ENCODE measurements around the gene HOXD1. TPM values are rescaled to one million over a fixed set of nuclear protein-coding genes. Genes with fewer than 3 reads are reported as not detected.

HOXD1 gene
- total RNA-seq, 5 donors from 2014 or later (not counting 1 experiment from before 2014, with no cell fraction given), result not detected

DNA sequence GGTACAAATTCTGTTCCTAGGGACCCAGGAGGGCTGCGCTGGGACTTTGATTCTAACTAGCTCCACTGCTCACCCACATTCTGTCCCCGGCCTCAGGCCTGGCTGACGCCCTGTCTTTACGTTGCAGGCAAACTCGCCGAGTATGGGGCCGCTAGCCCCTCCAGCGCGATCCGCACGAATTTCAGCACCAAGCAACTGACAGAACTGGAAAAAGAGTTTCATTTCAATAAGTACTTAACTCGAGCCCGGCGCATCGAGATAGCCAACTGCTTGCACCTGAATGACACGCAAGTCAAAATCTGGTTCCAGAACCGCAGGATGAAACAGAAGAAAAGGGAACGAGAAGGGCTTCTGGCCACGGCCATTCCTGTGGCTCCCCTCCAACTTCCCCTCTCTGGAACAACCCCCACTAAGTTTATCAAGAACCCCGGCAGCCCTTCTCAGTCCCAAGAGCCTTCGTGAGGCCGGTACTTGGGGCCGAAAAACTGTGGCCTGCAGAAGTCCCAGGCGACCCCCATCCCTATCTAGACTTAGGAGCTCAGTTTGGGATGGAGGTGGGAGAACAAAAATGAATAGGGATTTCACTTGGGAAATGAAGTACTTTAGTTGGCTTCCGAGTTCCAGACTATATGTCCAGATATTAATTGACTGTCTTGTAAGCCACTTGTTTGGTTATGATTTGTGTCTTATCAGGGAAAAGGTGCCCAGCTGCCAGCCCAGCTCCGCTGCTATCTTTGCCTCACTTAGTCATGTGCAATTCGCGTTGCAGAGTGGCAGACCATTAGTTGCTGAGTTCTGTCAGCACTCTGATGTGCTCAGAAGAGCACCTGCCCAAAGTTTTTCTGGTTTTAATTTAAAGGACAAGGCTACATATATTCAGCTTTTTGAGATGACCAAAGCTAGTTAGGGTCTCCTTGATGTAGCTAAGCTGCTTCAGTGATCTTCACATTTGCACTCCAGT lies 1.5 kb downstream of the HOXD1 start:
- H3K9me3 ChIP-seq, result no peaks in the 10 kb centered on the region
- Mint-ChIP-seq H3K27ac (peak overlapping the region in 1 of 2 donors; percentile 27), H3K36me3 (no peaks in the 10 kb centered on the region), H3K9me3 (no peaks in the 10 kb centered on the region), H3K4me1 (peaks cover 20 to 24% (median 23%) of the 10 kb centered on the region in 3 donors), H3K4me3 (peak overlapping the region; percentile 51 to 88 (median 65)), H3K27me3 (peaks cover 73 to 75% of the 10 kb centered on the region in 2 donors)
- DNase-seq (no peak), ATAC-seq (replicated peaks in 1 of 4) (no peak)
- WGBS (ENCODE audit: insufficient coverage), result 14% methylated on average over 19 of the region's 28 CpGs
- H3K36me3 ChIP-seq (ENCODE audit: control insufficient read depth in 2 of 2, extremely low read depth in 1 of 2, insufficient read depth in 1 of 2, low read length in 1 of 2), result no peaks in the 10 kb centered on the region
- peaks cover 19 to 23% of the 10 kb centered on the region in 2 experiments for H3K4me1 ChIP-seq (ENCODE audit: control insufficient read depth in 1 of 2, extremely low read depth in 1 of 2, insufficient read depth in 2 of 2, low read length in 2 of 2)
- ChIA-PET CTCF (interaction anchor here in 1 of 2 donors (0.5 kb wide), 1 partner anchor 860 kb away, joined by 4 read pairs; no protein-coding TSS in a partner anchor), POLR2A (no interaction called here)
- no peak overlapping the region for H3K27ac ChIP-seq (ENCODE audit: low read length)
- peaks cover 42 to 48% of the 10 kb centered on the region in 2 experiments for H3K27me3 ChIP-seq (replicated peaks in 1 of 2; ENCODE audit: control insufficient read depth in 2 of 2, extremely low read depth in 1 of 2, insufficient read depth in 2 of 2, low read length in 1 of 2)
- H3K4me3 ChIP-seq (ENCODE audit: control insufficient read depth in 1 of 2, extremely low read depth in 1 of 2, low read length in 1 of 2), result peak overlapping the region in 1 of 2 donors; percentile 90

DNA sequence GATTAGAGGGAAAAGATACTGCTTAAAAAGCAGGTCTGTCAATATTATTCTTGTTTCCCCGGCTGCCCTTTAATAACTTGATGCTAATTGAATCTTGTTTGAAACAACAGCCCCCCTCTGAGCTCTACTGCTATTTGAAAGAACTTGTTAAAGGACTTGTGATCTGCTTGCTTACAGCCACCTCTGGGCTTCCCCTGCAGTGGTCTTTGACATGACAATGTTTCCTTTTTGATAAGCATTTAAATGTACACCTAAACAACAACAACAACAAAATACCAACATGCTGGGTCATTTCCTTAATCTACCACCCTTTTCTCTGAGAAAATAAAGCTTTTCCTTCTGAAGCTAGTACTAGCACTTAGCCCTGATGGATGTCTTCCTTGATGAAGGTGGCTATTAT lies 3.9 kb downstream of the HOXD1 start:
- Histone ChIP-seq H3K4me3 (ENCODE audit: control insufficient read depth in 1 of 2, extremely low read depth in 1 of 2, low read length in 1 of 2) (no peak overlapping the region), H3K4me1 (ENCODE audit: control insufficient read depth in 1 of 2, extremely low read depth in 1 of 2, insufficient read depth in 2 of 2, low read length in 2 of 2) (peaks cover 18 to 23% of the 10 kb centered on the region in 2 experiments), H3K27me3 (replicated peaks in 1 of 2; ENCODE audit: control insufficient read depth in 2 of 2, extremely low read depth in 1 of 2, insufficient read depth in 2 of 2, low read length in 1 of 2) (peaks cover 38 to 46% of the 10 kb centered on the region in 2 experiments), H3K27ac (ENCODE audit: low read length) (no peak overlapping the region), H3K9me3 (no peaks in the 10 kb centered on the region), H3K36me3 (ENCODE audit: control insufficient read depth in 2 of 2, extremely low read depth in 1 of 2, insufficient read depth in 1 of 2, low read length in 1 of 2) (no peaks in the 10 kb centered on the region)
- no peak for ATAC-seq (replicated peaks in 1 of 4)
- H3K4me1 Mint-ChIP-seq, result peaks cover 16 to 21% (median 19%) of the 10 kb centered on the region in 3 donors
- H3K9me3 Mint-ChIP-seq, result no peaks in the 10 kb centered on the region
- H3K27ac Mint-ChIP-seq, result no peak overlapping the region
- H3K27me3 Mint-ChIP-seq, result peaks cover 71 to 73% of the 10 kb centered on the region in 2 donors
- no CpG with 5 or more reads among the region's 1 CpG for WGBS (ENCODE audit: insufficient coverage)
- POLR2A ChIA-PET, result no interaction called here
- H3K4me3 Mint-ChIP-seq, result no peak overlapping the region
- no peak for DNase-seq
- CTCF ChIA-PET, result no interaction called here
- H3K36me3 Mint-ChIP-seq, result no peaks in the 10 kb centered on the region

GRCh38 chr2:176193048-176193447 lies 4.6 kb downstream of the HOXD1 start:
- ChIA-PET POLR2A (no interaction called here), CTCF (no interaction called here)
- H3K9me3 ChIP-seq, result no peaks in the 10 kb centered on the region
- no peak overlapping the region for H3K4me3 Mint-ChIP-seq
- no peak for DNase-seq
- H3K4me3 ChIP-seq (ENCODE audit: control insufficient read depth in 1 of 2, extremely low read depth in 1 of 2, low read length in 1 of 2), result no peak overlapping the region
- peaks cover 9 to 14% (median 12%) of the 10 kb centered on the region in 3 donors for H3K4me1 Mint-ChIP-seq
- H3K36me3 ChIP-seq (ENCODE audit: control insufficient read depth in 2 of 2, extremely low read depth in 1 of 2, insufficient read depth in 1 of 2, low read length in 1 of 2), result no peaks in the 10 kb centered on the region
- peaks cover 35 to 44% of the 10 kb centered on the region in 2 experiments for H3K27me3 ChIP-seq (replicated peaks in 1 of 2; ENCODE audit: control insufficient read depth in 2 of 2, extremely low read depth in 1 of 2, insufficient read depth in 2 of 2, low read length in 1 of 2)
- peaks cover 70 to 73% of the 10 kb centered on the region in 2 donors for H3K27me3 Mint-ChIP-seq
- peaks cover 12 to 18% of the 10 kb centered on the region in 2 experiments for H3K4me1 ChIP-seq (ENCODE audit: control insufficient read depth in 1 of 2, extremely low read depth in 1 of 2, insufficient read depth in 2 of 2, low read length in 2 of 2)
- H3K27ac ChIP-seq (ENCODE audit: low read length), result no peak overlapping the region
- H3K27ac Mint-ChIP-seq, result no peak overlapping the region
- H3K9me3 Mint-ChIP-seq, result no peaks in the 10 kb centered on the region
- H3K36me3 Mint-ChIP-seq, result no peaks in the 10 kb centered on the region
- ATAC-seq (replicated peaks in 1 of 4), result no peak
- no CpG with 5 or more reads among the region's 1 CpG for WGBS (ENCODE audit: insufficient coverage)

- no peaks in the 10 kb centered on the region for H3K36me3 Mint-ChIP-seq
- Histone ChIP-seq H3K36me3 (ENCODE audit: control insufficient read depth in 2 of 2, extremely low read depth in 1 of 2, insufficient read depth in 1 of 2, low read length in 1 of 2) (no peaks in the 10 kb centered on the region), H3K27ac (ENCODE audit: low read length) (no peak overlapping the region), H3K9me3 (no peaks in the 10 kb centered on the region), H3K4me1 (ENCODE audit: control insufficient read depth in 1 of 2, extremely low read depth in 1 of 2, insufficient read depth in 2 of 2, low read length in 2 of 2) (no peaks in the 10 kb centered on the region), H3K27me3 (replicated peaks in 1 of 2; ENCODE audit: control insufficient read depth in 2 of 2, extremely low read depth in 1 of 2, insufficient read depth in 2 of 2, low read length in 1 of 2) (peaks cover 5 to 32% of the 10 kb centered on the region in 2 experiments), H3K4me3 (ENCODE audit: control insufficient read depth in 1 of 2, extremely low read depth in 1 of 2, low read length in 1 of 2) (no peak overlapping the region)
- no peaks in the 10 kb centered on the region for H3K4me1 Mint-ChIP-seq
- peaks cover 51 to 55% of the 10 kb centered on the region in 2 donors for H3K27me3 Mint-ChIP-seq
- DNase-seq (no peak), ATAC-seq (replicated peaks in 1 of 4) (no peak)
- ChIA-PET CTCF (interaction anchor here (0.6 kb wide), 2 partner anchors 155 to 223 kb away, joined by 3 read pairs; no protein-coding TSS in a partner anchor), POLR2A (interaction anchor here in 1 of 2 donors (0.6 kb wide), 2 partner anchors 42 to 225 kb away, joined by 3 to 5 read pairs; no protein-coding TSS in a partner anchor)
- H3K4me3 Mint-ChIP-seq, result no peak overlapping the region
- H3K9me3 Mint-ChIP-seq, result peaks cover 0 to 7% (median 3%) of the 10 kb centered on the region in 3 donors
- H3K27ac Mint-ChIP-seq, result no peak overlapping the region
Measured at GRCh38 chr2:176199902-176200301, 11.4 kb downstream of the HOXD1 start.

DNA sequence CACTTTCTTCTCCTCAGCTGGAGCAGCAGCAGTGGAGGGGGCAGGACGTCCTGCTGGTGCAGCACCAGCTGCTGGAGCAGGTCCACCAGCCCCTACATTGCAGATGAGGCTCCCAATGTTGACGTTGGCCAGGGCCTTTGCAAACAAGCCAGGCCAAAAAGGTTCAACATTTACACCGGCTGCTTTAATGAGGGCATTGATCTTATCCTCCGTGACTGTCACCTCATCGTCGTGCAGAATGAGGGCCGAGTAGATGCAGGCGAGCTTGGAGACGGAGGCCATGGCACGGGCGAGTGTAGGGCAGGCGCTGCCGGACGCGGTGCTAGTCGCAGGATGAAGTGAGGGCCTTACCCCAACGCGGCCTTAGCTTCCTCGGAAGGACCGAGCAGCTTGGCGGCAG lies 12.5 kb downstream of the HOXD1 start:
- Histone ChIP-seq H3K36me3 (ENCODE audit: control insufficient read depth in 2 of 2, extremely low read depth in 1 of 2, insufficient read depth in 1 of 2, low read length in 1 of 2) (no peaks in the 10 kb centered on the region), H3K27me3 (replicated peaks in 1 of 2; ENCODE audit: control insufficient read depth in 2 of 2, extremely low read depth in 1 of 2, insufficient read depth in 2 of 2, low read length in 1 of 2) (peaks cover 5 to 29% of the 10 kb centered on the region in 2 experiments), H3K27ac (ENCODE audit: low read length) (no peak overlapping the region), H3K4me3 (ENCODE audit: control insufficient read depth in 1 of 2, extremely low read depth in 1 of 2, low read length in 1 of 2) (no peak overlapping the region), H3K9me3 (no peaks in the 10 kb centered on the region), H3K4me1 (ENCODE audit: control insufficient read depth in 1 of 2, extremely low read depth in 1 of 2, insufficient read depth in 2 of 2, low read length in 2 of 2) (no peaks in the 10 kb centered on the region)
- Mint-ChIP-seq H3K4me1 (no peaks in the 10 kb centered on the region), H3K27me3 (peaks cover 44 to 48% of the 10 kb centered on the region in 2 donors), H3K27ac (no peak overlapping the region), H3K36me3 (no peaks in the 10 kb centered on the region), H3K4me3 (no peak overlapping the region), H3K9me3 (peaks cover 0 to 11% (median 3%) of the 10 kb centered on the region in 3 donors)
- ATAC-seq (replicated peaks in 1 of 4) (no peak), DNase-seq (no peak)
- POLR2A ChIA-PET, result no interaction called here
- CTCF ChIA-PET, result interaction anchor here in 1 of 2 donors (0.5 kb wide), 1 partner anchor 150 kb away, joined by 3 read pairs; no protein-coding TSS in a partner anchor
- 71% methylated on average over 16 of the region's 21 CpGs for WGBS (ENCODE audit: insufficient coverage)

- ATAC-seq (replicated peaks in 1 of 4) (no peak), DNase-seq (no peak)
- Histone ChIP-seq H3K4me1 (ENCODE audit: control insufficient read depth in 1 of 2, extremely low read depth in 1 of 2, insufficient read depth in 2 of 2, low read length in 2 of 2) (no peaks in the 10 kb centered on the region), H3K27me3 (replicated peaks in 1 of 2; ENCODE audit: control insufficient read depth in 2 of 2, extremely low read depth in 1 of 2, insufficient read depth in 2 of 2, low read length in 1 of 2) (peaks cover 2 to 24% of the 10 kb centered on the region in 2 experiments), H3K9me3 (no peaks in the 10 kb centered on the region), H3K27ac (ENCODE audit: low read length) (no peak overlapping the region), H3K36me3 (ENCODE audit: control insufficient read depth in 2 of 2, extremely low read depth in 1 of 2, insufficient read depth in 1 of 2, low read length in 1 of 2) (no peaks in the 10 kb centered on the region), H3K4me3 (ENCODE audit: control insufficient read depth in 1 of 2, extremely low read depth in 1 of 2, low read length in 1 of 2) (no peak overlapping the region)
- peaks cover 0 to 11% (median 3%) of the 10 kb centered on the region in 3 donors for H3K9me3 Mint-ChIP-seq
- ChIA-PET CTCF (interaction anchor here (0.5 to 1.0 kb wide), 2 partner anchors 22 to 370 kb away, joined by 3 to 4 read pairs; no protein-coding TSS in a partner anchor), POLR2A (no interaction called here)
- no peaks in the 10 kb centered on the region for H3K36me3 Mint-ChIP-seq
- H3K4me3 Mint-ChIP-seq, result no peak overlapping the region
- H3K27ac Mint-ChIP-seq, result no peak overlapping the region
- WGBS (ENCODE audit: insufficient coverage), result 78% methylated on average over 5 of the region's 7 CpGs
- no peaks in the 10 kb centered on the region for H3K4me1 Mint-ChIP-seq
- H3K27me3 Mint-ChIP-seq, result peaks cover 36 to 38% of the 10 kb centered on the region in 2 donors
Measured at GRCh38 chr2:176202491-176202890, 14.0 kb downstream of the HOXD1 start.
